NK-92 (cell line): Measurements from ENCODE around the gene MAZ.
"Not testable (repeated sequence)": the region's sequence is repeated elsewhere in the genome, so short reads cannot be mapped to it uniquely, and the experiment has no call there.

Experiments
- DNase-seq: peaks from one replicate; lab custom pipeline; 2025; ENCODE audit not compliant: unreplicated experiment; lab: John Stamatoyannopoulos, UW

MAZ gene

DNA sequence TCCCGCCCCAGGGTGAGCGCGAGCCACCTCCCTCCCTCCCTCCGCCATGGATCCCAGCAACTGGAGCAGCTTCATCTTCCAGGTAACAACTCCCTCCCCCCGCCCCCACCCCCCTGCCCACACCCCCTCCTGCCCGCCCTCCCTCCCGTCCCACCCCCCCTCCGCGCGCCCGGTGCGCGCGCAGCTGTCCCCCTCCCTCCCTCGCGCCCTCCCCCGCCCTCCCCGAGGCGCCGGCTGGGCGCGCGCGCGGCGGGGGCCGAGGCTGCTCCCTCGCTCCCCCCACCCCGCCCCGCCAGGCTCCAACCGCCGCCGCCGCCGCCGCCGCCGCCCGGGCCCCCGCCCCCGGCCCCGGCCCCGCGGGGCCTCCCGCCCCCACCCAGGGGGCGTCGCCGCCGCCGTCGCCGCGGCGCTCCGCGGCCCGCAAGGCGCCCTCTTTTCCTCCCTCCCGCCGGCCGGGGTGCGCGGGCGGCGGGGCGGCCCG is at the start of gene MAZ:
TSS of gene MAZ (plus strand) at position 431 of the 481 bp plus-strand sequence. CDS start 173 bp downstream, outside the sequence.
- no peak for DNase-seq

DNA sequence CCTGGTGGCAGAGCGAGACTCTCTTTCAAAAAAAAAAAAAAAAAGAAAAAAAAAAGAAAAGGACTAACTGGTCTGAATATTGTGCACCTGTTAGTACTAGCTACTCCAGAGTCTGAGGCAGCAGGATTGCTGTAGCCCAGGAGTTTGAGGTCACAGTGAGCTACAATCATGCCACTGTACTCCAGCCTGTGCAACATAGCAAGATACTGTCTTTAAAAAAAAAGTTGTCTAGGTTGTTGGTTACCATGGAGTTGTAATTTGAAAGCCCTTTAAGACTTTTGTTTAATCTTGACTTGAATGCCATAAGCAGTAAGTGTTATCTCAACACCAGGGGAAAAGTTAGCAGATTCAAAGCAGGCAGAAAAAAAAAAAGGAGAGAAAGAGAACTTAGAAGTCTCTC is 49.7 kb upstream of the MAZ start:
- no peak for DNase-seq

DNA sequence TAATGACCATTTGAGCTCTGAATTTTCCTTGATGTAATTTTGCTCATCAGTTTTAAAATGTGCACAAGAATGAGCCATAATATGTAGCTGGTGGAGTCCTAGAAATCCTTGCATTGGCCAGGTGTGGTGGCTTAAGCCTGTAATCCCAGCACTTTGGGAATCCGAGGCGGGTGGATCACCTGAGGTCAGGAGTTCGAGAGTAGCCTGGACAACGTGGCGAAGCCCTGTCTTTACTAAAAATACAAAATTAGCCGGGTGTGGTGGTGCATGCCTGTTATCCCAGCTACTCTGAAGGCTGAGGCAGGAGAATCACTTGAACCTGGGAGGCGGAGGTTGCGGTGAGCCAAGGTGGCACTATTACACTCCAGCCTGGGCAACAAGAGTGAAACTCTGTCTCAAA is 49.2 kb upstream of the MAZ start:
- not testable (repeated sequence) for DNase-seq

DNA sequence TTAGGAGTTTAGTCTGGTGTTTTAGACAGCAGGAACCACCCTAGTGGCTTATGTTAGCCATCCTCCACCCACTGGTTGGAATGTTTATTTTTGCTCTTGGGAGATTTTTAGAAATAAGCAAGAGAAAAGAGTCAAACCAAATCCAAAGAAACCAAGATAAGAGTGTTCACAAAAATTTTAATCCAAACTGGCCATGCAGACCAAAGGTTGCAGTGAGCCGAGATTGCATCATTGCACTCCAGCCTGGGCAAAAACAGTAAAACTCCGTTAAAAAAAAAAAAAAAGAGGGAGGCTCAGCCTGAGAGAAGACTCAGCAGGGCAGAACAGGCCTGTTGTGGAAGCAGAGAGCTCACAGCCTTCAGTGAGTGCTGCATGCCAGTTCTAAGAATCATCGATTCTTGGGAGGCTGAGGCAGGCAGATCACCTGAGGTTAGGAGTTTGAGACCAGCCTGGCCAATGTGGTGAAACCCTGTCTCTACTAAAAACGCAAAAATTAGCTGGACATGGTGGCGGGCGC is 48.3 kb upstream of the MAZ start:
- DNase-seq: no peak

DNA sequence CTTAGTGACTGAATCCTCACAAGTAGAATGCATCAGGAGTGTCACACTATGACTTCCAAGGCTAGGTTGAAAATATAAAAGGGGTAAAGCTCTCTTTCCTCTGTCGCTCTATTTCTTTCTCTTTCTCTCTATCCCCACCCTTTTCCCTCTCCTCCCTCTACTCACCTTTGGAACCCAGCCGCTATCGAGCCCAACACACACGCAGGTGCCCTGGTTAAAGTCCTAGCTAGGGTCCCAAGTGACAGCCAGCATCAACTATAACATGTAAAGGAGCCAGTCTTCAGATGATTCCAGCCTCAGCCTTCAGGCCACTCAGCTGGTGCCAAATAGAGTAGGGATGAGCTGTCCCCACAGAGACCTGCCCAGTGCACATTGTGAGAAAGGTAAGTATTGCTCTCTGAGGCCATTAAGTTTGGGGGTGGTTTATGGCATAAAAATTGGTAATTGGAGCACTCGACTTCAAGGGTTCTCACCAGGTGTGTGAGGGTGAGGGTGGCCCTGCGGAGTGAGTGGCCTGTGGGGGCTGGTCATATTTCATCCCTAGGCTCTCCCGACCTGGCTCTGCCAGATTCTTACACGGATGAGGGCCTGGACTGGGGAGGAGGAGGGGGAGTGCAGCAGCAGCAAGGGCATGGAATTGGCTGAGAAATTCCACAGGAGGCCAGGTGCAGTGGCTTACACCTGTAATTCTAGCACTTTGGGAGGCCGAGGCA is 45.6 kb upstream of the MAZ start:
- DNase-seq: no peak

DNA sequence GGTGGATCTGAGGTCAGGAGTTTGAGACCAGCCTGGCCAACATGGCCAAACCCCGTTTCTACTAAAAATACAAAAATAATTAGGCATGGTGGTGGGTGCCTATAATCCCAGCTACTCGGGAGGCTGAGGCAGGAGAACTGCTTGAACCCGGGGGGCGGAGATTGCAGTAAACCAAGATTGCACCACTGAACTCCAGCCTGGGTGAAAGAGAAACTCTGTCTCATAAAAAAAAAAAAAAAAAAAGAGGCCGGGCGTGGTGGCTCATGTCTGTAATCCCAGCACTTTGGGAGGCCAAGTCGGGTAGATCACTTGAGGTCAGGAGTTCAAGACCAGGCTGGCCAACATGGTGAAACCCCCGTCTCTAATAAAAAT is 45.1 kb upstream of the MAZ start:
- DNase-seq: not testable (repeated sequence)

DNA sequence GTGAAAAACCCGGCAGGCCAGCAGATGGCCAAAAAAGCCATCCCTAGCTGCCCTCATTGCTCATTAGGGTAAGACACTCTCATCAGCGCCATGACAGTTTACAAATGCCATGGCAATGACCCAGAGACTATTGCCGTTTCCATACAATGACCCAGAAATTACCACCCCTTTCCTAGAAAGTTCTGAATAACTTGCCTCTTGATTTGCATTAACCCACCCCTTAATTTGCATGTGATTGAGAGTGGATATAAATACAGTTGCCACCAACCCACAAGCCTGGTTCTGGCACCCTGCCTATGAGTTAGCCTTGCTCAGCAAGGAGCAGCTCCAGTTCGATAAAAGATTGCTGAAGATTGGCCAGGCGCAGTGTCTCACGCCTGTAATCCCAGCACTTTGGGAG is 44.4 kb upstream of the MAZ start:
- no peak for DNase-seq

DNA sequence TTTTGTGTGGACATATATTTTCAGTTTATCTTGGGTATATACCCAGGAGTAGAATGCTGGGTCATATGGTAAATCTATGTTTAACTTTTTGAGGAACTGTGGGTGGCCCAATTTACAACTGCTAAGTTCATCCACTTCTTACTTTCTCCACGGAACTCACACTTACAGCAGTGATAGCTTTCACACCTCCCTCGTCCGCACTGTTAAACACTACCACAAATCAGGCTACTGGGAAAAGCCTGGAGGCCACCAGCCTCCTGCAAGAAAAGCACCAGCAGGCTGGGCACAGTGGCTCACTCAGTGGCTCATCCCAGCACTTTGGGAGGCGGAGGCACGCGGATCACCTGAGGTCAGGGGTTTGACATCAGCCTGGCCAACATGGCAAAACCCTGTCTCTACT is 43.0 kb upstream of the MAZ start:
- DNase-seq: no peak

DNA sequence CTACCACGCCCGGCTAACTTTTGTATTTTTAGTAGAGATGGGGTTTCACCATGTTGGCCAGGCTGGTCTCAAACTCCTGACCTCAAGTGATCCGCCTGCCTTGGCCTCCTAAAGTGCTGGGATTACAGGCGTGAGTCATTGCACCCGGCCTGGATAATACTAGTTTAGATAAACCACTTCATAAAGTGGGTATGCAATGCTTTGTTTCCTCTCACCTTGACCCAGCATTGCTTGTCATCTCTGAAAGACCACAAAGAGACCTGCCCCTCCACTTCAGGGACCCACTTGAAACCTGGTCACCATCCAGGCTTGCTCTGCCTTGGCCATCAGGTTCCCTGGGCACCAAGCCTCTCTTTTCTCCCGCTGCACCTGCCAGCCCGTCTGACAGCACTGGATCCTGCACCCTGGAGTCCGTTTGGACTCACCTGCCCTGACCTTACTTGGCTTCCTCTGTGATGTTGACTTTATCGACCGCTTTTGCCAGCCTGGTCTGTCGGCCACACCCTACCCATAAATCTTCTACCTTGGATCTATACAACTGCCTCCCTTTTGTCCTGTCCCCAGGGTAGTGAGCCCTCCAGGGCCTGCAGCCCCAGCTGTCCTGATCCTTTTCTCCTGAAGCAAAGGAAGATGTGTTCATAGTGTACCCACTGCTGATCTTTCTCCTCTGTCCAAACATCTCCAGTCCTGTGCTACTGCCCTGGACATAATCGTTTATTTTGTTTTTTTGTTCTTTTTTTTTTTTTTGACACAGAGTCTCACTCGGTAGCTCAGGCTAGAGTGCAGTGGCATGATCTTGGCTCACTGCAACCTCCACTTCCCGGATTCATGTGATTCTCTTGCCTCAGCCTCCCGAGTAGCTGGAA is 40.9 kb upstream of the MAZ start:
- DNase-seq: no peak

DNA sequence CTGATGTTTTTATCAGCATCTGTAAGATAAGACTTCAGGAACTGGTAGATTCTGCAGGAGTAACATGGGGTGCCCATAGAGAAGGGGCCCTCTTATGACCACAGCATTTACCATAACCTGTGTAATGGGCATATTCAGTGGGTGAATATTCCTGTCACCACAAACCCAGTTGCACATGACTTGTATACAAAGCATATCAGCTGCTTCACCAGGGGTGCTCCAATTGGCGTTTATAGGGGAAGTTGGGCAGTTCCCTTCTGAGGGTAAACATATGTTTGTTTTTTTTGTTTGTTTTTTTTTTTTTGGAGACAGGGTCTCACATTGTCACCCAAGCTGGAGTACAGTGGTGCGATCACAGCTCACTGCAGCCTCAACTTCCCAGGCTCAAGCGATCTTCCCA is 39.8 kb upstream of the MAZ start:
- DNase-seq: no peak

DNA sequence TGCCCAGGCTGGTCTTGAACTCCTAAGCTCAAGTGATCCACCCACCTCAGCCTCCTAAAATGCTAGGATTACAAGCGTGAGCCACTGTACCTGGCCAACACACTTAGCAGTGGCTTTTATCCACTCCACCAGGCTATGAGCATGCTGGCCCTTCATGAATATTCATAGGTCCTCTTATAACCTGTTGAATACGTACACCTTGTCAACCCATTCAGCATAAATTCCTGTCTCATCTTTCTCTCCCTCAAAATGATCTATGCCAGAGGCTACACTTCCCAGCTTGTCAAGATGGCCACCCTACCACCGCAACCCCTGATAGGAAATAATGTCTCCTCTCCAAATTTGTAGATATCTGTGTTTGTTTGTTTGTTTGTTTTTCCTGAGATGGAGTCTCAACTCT is 39.3 kb upstream of the MAZ start:
- DNase-seq: no peak

DNA sequence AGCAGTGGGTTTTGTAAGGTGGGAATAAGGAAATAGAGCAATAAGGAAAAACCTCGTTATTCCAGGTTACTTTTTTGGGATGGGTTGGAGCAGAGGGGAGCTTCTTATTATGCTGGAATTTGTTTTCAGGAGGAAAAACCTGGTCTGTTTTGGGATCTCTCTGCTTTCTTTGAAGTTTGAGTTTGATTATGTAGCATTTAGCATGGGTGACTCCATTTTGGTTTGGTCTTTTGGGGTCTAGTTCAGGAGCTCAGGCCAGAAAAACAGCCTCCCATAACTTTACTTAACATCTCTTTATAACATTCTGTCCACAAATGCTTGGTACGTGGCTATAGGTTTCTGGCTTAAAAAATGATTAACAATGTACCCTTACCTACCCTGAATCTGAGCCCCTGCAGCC is 36.8 kb upstream of the MAZ start:
- DNase-seq: no peak

DNA sequence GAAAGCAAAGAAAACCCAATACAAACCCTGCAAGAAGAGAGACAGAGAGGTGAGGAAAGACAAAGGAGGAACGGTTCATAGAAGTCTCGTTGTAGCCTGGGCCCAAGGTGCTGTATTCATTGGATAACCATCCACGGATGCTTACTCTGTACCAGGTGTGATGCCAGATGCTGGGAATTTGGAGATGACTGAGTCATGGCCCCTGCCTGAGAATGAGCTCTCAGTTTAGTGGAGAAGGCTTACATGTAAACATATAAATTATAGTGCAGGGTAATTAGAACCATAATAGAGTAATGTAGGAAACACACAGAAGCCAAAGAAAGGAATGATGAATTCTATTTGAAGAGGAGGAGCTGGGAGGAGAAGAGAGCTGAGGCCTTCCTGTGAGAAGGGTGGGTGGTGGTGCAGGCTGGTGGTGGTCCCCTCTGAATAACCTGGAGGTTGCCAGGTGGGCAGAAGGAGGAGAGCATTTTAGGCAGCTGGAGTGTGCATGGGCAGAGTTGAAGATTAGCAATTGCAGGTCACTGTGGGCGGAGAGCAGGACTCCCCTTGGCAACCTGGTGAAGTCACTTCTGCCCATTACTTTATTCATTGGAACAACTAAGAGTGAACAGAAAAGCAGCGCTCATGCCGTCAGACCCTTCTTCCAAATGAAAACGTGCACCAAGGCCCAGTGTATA is 35.9 kb upstream of the MAZ start:
- no peak for DNase-seq

DNA sequence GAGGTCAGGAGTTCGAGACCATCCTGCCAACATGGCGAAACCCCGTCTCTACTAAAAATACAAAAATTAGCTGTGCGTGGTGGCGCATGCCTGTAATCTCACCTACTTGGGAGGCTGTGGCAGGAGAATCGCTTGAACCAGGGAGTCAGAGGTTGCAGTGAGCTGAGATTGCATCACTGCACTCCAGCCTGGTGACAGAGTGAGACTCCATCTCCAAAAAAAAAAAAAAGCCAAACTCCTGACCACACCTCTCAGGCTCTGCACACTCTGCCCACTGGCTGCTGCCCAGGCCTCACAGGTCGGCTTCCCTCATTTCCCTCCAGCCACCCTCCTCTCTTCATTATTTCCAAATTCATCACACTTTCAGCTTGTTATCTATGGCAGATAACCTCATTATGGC is 34.0 kb upstream of the MAZ start:
- DNase-seq: not testable (repeated sequence)

DNA sequence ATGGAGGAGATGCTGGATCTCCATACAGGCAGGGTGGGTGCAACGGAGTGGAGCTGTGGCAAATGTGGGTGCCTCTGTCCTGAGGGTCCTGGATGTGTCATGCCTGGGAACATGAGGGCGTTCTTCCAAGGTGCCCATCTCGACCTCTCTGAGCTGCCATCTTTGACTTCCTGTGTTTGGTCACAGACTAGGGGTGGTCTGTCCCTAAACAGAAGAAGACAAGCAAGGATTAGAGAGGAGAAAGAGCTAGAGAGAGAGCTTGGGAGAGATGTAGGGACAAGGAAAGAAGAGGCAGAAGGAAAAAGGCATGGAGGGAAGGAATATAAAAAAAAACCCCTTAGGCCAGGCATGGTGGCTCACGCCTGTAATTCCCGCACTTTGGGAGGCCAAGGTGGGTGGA is 31.6 kb upstream of the MAZ start:
- no peak for DNase-seq

DNA sequence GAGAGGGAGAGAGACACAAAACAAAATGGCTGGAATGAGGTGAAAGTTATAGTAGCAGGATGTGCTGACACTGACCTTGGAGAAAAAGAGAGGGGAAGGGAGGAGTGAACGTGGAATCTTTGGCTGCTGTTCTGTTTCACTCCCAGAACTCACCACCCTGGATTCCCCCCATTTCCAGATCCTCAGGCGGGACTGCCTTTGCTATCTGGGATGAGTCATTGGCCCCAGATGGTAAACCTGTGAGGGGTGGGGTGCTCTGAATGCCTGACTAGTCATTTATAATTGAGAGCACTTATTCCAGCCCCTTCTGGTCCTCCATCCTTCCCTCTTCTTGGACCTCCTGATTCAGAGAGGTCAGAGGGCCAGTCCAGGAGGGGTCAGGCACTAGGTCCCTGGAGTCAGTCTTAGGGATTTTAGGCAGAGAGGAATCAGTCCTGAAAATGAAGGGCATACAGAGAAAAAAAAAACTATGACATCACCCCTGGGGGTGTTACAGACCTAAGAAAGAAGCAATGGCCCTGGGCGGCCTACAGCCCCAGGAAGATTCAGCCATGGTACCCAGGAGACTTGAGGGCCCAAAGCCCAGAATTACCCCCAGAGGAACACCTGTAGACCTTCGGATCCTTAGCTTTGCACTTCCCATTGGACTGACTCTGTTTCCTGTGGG is 30.5 kb upstream of the MAZ start:
- no peak for DNase-seq

DNA sequence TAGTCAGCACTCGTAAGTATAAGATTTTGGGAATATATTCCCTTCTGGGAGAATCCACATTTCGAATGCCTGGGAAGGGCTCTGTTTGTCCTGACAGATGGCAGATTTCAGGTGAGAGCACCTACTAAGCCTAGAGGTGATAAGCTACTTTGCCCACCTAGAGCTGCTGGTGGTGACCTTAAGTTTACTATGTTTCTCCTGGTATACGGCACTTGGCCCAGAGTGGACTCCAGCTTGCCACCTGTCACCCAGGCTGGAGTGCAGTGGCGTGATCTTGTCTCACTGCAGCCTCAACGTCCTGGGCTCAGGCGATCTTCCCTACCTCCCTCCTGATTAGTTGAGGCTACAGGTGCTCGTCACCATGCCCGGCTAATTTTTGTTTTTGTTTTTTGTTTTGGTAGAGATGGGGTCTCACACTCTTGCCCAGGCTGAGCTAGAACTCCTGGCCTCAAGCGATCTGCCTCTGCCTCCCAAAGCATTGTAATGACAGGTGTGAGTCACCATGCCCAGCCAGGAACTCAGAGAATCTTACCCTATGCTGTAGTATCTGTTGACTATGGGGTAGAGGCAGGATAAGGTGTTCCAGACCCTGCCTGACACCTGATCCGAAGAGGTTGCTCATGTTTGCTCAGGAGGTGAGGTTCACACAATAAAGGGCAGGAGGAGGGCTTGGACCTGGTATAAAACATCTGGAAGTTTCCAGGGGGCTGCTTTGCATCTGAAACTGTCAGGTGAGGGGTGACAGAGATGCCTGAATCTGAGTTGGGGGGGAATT is 28.6 kb upstream of the MAZ start, which contains the start of gene ZG16:
TSS of gene ZG16 (plus strand) at position 681 of the 775 bp plus-strand sequence. CDS start 1,011 bp downstream, outside the sequence.
- no peak for DNase-seq

DNA sequence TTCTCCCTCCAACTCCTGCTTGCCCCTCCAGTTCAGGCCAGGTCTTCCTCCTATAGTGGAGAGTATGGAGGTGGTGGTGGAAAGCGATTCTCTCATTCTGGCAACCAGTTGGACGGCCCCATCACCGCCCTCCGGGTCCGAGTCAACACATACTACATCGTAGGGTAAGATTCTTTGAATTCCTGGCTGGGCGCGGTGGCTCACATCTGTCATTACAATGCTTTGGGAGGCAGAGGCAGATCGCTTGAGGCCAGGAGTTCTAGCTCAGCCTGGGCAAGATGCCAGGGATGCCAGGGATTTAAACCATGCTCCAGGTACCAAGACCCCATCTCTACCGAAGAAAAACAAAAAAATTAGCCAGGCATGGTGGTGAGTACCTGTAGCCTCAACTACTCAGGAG is 26.9 kb upstream of the MAZ start:
- DNase-seq: no peak

DNA sequence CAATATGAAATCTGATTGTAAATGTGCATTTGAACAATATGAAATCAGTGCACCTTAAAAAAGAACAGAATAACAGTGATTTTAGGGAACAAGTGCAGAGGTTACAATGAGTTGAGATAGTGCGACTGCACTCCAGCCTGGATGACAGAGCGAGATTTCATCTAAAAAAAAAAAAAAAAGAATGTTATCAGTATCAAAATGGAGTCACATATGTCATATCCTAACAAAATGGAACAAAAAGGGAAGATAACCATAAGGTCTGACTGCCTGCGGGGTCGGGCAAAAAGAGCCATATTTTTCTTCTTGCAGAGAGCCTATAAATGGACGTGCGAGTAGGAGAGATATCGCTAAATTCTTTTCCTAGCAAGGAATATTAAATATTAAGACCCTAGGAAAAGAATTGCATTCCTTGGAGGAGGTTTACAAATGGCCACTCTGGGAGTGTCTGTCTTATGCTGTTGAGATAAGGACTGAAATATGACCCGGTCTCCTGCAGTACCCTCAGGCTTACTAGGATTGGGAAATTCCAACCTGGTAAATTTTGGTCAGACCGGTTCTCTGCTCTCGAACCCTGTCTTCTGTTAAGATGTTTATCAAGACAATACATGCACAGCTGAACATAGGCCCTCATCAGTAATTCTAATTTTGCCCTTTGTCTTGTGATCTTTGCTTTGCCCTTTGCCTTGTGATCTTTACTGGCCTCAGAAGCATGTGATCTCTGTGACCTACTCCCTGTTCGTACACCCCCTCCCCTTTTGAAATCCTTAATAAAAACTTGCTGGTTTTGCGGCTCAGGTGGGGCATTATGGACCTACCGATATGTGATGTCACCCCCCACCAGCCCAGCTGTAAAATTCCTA is 23.0 kb upstream of the MAZ start:
- DNase-seq: not testable (repeated sequence)
